HG02840 (cell line): ENCODE measurements around the gene RND3.

Experiments used
- ATAC-seq: cut with Tn5 transposase; IDR thresholded peaks from one replicate; pipeline ENCODE4 v1.9.1; 2021; ENCODE audit warnings: mild to moderate bottlenecking, moderate library complexity, moderate number of reproducible peaks; ENCODE audit not compliant: unreplicated experiment, low FRiP score

Gene RND3

GRCh38 chr2:150494234-150494945 is 6.9 kb upstream of the RND3 start:
- no peak for ATAC-seq

GRCh38 chr2:150491943-150492342 is 4.5 kb upstream of the RND3 start:
- ATAC-seq, result no peak

GRCh38 chr2:150491430-150491829 is 4.0 kb upstream of the RND3 start:
- no peak for ATAC-seq

- no peak for ATAC-seq
Measured at GRCh38 chr2:150490466-150490865, 3.0 kb upstream of the RND3 start.

GRCh38 chr2:150486539-150487484 is 655 bp downstream of the RND3 start:
- ATAC-seq, result no peak

- no peak for ATAC-seq
Measured at GRCh38 chr2:150485871-150486538, 1.5 kb downstream of the RND3 start.

GRCh38 chr2:150485114-150485870 is 2.2 kb downstream of the RND3 start:
- ATAC-seq, result no peak

- ATAC-seq, result no peak
Measured at GRCh38 chr2:150484461-150485021, 2.9 kb downstream of the RND3 start.

GRCh38 chr2:150484006-150484405 is 3.5 kb downstream of the RND3 start:
- ATAC-seq, result no peak

GRCh38 chr2:150483532-150483931 is 3.9 kb downstream of the RND3 start:
- no peak for ATAC-seq

- ATAC-seq, result no peak
Measured at GRCh38 chr2:150482667-150483400, 4.6 kb downstream of the RND3 start.

- no peak for ATAC-seq
Measured at GRCh38 chr2:150482111-150482510, 5.4 kb downstream of the RND3 start.

GRCh38 chr2:150480971-150481830 is 6.3 kb downstream of the RND3 start:
- ATAC-seq, result no peak

GRCh38 chr2:150480241-150480640 is 7.2 kb downstream of the RND3 start:
- no peak for ATAC-seq

GRCh38 chr2:150479075-150479915 is 8.2 kb downstream of the RND3 start:
- ATAC-seq, result no peak

- no peak for ATAC-seq
Measured at GRCh38 chr2:150478200-150478974, 9.1 kb downstream of the RND3 start.

GRCh38 chr2:150477347-150477746 is 10.1 kb downstream of the RND3 start:
- no peak for ATAC-seq
